DND-41 (cell line): ENCODE data around the gene RAB8A.

ENCODE experiments used
- CTCF ChIP-seq: IDR thresholded peaks from 2 replicates; pipeline ENCODE4 v1.5.1; 2012; ENCODE audit warnings: borderline replicate concordance, low read length, moderate library complexity, mild to moderate bottlenecking; ENCODE audit not compliant: poor library complexity, severe bottlenecking; ENCODE audit errors: extremely low read depth
- EZH2 ChIP-seq: IDR thresholded peaks from 3 replicates; pipeline ENCODE4 v1.6.1; 2012; ENCODE audit warnings: borderline replicate concordance, low read depth, mild to moderate bottlenecking, moderate library complexity, low read length, inconsistent platforms; ENCODE audit not compliant: severe bottlenecking

GRCh38 chr19:16112778-16113177 is 1.1 kb downstream of the RAB8A start:
- TF ChIP-seq CTCF (no peak), EZH2 (no peak)
